ACHN (cell line): Measurements from ENCODE around the gene CEP131.
"Not testable (repeated sequence)": the region's sequence is repeated elsewhere in the genome, so short reads cannot be mapped to it uniquely, and the experiment has no call there.

Experiments
- DNase-seq: peaks from one replicate; pipeline ENCODE4 v3.0.0-alpha.2; 2015
- in situ Hi-C: cut with HindIII; loops from 2 replicates; pipeline ENCODE4 v1.10.0; 2017; ENCODE audit warnings: low sequenced_read_pairs, low pct_ligation_motif_present, low pct_unique_long_range_greater_than_20kb

Gene CEP131

DNA sequence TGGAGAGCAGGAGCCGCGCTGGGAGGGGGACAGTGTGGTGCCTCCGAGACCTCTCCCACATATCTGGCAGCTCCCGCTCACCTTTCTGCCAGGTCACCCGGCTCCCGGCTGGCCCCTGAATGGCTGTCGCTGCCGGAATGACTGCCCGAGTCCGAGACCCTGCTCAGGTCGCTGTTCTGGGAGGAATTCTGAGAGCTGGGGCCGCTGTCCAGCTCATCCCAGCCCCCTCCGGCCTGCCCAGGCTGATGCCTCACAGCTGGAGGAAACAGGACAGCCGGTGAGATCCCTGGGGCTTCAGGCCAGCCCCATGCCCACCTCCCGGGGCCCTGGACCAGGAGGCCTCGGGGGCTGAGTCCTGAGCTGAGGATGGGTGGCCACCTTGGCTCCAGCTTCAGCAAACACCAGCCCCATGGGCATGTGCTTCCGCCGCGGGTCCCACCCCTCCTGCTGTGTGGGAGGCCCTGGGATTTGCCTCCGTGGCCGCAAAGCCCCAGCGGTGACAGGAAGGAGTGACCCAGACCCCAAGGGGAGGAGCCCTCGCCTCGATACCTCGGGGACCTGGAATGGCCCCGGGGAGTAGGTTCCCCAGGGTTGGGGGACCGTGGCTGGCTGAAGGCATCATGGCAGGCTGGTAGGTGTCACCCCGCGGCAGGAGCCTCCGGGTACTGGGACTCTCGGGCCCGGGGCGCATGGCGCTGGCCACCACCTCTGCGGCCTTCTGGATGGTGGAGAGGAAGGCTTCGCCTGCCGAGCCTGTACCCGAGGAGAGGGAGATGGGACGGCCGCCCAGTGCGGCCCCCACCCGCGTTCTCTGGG, 9.2 kb upstream of the CEP131 start:
- in situ Hi-C loops = no loop called here
- no peak for DNase-seq

- in situ Hi-C loops = no loop called here
- no peak for DNase-seq
Observed at GRCh38 chr17:81231121-81231645, 8.4 kb upstream of the CEP131 start.

- in situ Hi-C loops = no loop called here
- no peak for DNase-seq
Observed at GRCh38 chr17:81230043-81230820, 7.5 kb upstream of the CEP131 start.

- DNase-seq = no peak
- in situ Hi-C loops = no loop called here
Observed at GRCh38 chr17:81229666-81229920, 6.8 kb upstream of the CEP131 start.

DNA sequence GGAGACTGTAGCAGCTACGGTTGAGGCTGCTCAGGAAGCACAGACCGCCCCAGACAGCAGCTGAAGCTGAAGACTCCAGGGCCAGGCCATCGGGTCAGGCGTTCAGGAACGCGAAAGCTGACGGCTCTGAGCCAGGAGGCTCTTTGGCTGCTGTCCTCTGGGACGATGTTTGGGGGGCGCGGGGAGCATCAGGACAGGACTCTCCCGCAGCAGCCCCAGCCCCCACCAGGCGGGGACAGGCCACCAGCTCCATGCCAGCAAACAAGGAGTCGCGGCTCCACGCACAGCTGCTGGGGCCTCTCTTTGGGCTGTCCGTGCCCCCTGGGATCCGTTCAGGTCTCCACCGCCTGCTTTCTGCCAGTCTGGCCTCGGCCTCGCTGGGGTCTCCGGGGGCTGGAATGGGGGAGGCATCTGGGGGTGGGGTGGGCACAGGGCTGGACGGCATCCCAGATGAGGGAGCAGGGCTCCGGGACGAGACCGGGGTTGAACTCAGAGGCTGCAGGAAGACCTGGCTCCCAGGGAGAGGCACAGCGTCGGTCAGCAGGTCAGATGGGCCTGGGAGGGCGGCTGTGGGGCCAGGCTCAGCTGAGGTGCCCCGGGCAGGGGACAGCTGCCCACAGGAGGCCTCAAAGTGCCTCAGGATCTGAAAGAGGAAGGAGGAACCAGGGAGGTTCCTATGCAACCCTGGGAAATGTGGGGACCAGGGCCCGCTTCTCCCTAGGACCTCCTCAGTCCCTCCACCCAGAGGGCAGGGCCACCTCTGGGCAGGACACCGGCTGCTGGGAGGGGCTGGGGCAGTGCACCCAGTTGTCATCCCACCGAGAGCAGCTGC, 6.3 kb upstream of the CEP131 start:
- in situ Hi-C loops = no loop called here
- DNase-seq = no peak

GRCh38 chr17:81228420-81228819, 5.7 kb upstream of the CEP131 start:
- in situ Hi-C loops = no loop called here
- no peak for DNase-seq

- in situ Hi-C loops, DNase-seq: not testable (repeated sequence)
Observed at GRCh38 chr17:81227630-81228029, 4.9 kb upstream of the CEP131 start.

- DNase-seq = no peak
- in situ Hi-C loops = no loop called here
Observed at GRCh38 chr17:81223762-81224130, 981 bp upstream of the CEP131 start.

GRCh38 chr17:81222620-81222905, 202 bp downstream of the CEP131 start:
- DNase-seq = no peak
- in situ Hi-C loops = no loop called here

- no peak for DNase-seq
- in situ Hi-C loops = no loop called here
Observed at GRCh38 chr17:81221842-81222619, 734 bp downstream of the CEP131 start.

- in situ Hi-C loops = no loop called here
- no peak for DNase-seq
Observed at GRCh38 chr17:81221371-81221841, 1.4 kb downstream of the CEP131 start.

DNA sequence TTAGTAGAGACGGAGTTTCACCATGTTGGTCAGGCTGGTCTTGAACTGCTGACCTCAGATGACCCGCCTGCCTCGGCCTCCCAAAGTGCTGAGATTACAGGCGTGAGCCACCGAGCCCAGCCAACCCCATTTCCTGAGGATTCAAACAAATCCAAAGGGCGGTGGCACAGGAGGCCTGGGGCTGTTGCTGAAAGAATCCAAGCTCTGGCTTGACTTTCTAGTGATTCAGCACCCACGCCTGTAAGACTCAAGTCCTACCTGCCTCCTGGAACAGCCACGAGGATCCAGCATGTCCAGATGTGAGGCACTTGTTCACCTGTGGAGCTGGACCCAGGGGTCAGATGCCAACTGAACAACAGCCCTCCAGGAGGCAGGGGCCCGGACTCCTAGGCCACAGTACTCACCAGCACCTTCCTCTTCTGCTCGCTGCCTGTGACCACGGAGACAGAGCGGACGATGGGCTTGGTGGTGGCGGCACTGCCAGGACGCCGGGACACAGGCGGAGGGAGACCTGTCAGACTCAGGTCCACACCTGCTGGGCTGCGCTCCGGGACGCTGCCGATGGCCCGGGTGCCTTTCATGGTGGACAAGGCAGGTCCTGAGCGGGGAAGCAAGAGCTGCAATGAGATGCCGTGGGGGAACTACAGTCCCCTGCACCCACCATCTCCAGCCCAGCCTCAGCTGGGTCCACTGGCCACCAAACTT, 3.1 kb downstream of the CEP131 start:
- in situ Hi-C loops = no loop called here
- no peak for DNase-seq

DNA sequence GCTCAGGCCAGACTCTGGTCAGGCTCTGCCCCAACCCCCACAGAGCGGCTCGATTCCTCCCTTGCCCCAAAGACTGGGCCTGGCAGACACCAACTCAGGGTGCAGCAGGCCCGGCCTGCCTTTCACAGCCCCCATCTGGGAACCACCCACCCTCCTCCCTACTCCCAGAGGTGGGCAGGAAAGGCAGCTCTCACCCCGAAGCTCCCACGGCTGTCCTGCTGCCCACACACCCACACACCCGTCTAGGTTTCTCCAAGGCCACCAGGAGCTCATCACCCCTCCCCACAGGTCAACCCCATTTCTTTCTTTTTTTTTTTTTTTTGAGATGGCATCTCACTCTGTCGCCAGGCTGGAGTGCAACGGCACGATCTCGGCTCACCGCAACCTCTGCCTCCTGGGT, 3.8 kb downstream of the CEP131 start:
- in situ Hi-C loops = no loop called here
- DNase-seq = no peak

GRCh38 chr17:81218459-81218858, 4.3 kb downstream of the CEP131 start:
- DNase-seq = no peak
- in situ Hi-C loops = no loop called here

- in situ Hi-C loops = no loop called here
- no peak for DNase-seq
Observed at GRCh38 chr17:81217491-81217890, 5.3 kb downstream of the CEP131 start.

- no peak for DNase-seq
- in situ Hi-C loops = no loop called here
Observed at GRCh38 chr17:81213978-81214377, 8.8 kb downstream of the CEP131 start.

DNA sequence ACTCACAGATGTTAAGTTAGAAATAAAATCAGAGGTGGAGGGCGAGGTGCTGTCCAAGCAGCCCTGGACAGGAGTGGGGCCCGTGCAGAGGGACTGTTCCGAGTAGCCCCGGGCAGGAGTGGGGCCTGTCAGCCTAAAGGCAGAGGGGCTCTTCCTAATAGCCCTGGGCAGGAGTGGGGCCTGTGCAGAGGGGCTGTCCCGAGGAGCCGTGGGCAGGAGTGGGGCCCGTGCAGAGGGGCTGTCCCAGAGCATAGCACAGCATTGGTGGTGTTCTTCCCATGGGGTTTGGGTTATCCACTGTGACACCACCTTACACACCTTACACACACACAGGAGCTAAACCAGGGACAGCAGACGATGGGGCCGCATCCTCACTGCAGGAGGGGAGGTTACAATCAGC, 10.4 kb downstream of the CEP131 start:
- in situ Hi-C loops = no loop called here
- DNase-seq = no peak

DNA sequence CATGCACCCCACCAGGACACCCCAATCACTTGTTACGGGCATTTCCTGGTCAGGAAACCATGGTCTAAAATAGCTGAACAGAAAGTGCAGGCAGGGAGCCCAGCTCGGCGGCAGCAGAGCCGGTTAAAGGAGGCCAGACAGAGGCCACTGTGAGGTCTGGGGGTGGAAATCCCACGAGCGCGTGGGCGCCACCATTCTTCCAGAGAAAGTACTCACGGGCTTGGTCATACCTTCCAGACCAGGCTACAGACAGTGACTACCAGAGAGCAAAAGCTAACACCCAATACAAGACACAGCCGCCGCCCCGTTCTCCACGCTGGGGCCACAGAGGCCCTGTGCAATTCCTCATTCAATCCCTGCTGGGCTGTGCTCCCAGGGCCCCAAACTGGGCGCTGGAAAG, 11.9 kb downstream of the CEP131 start:
- no peak for DNase-seq
- in situ Hi-C loops = no loop called here
